Motor neuron (in vitro differentiated cells): ENCODE measurements around the gene RPS6KC1. TPM values are rescaled to one million over a fixed set of nuclear protein-coding genes. Genes with fewer than 3 reads are reported as not detected.
A peak's percentile ranks its signal among the peaks of the same experiment; 100 is the strongest.
"Not testable (repeated sequence)": the region's sequence is repeated elsewhere in the genome, so short reads cannot be mapped to it uniquely, and the experiment has no call there.

Experiments
- ATAC-seq, 8 experiments: fragments of 200-7000 bp; cut with Tn5 transposase; replicated peaks in 6 of 8; 2 replicates each; pipeline ENCODE4 v1.8.0; 2021; ENCODE audit warnings: mild to moderate bottlenecking in 8 of 8, moderate library complexity in 8 of 8
- H3K27ac ChIP-seq, 2 donors: fragments of 250-450 bp; sonication (Bioruptor Pico); 2 replicates each; pipeline ENCODE4 v1.9.0; 2021; ENCODE audit warnings: antibody characterized with exemption in 2 of 2, mild to moderate bottlenecking in 2 of 2, moderate library complexity in 1 of 2
- H3K4me1 ChIP-seq, 2 donors: fragments of 250-450 bp; sonication (Bioruptor Pico); replicated peaks in 1 of 2; 2 replicates each; pipeline ENCODE4 v1.6.1; 2021; ENCODE audit warnings: antibody characterized with exemption in 2 of 2, mild to moderate bottlenecking in 2 of 2, moderate library complexity in 1 of 2
- H3K4me3 ChIP-seq, 5 donors: fragments of 250-450 bp; sonication (Bioruptor Pico); 2 replicates each; pipeline ENCODE4 v1.9.0; 2021; ENCODE audit warnings: antibody characterized with exemption in 5 of 5, mild to moderate bottlenecking in 5 of 5, moderate library complexity in 4 of 5
- WGBS, 10 experiments: fragments of 450-650 bp; shearing (Covaris generic); methylation state at CpG; one replicate each; pipeline ENCODE4 v1.0.0; 2022; 5-methylcytosine and 5-hydroxymethylcytosine counted together
- in situ Hi-C, 9 experiments: fragments of 400-800 bp; cut with MboI; loops; one replicate each; pipeline ENCODE4 v1.15.0; 2021; ENCODE audit warnings: low sequenced_read_pairs in 9 of 9, low pct_unique_long_range_greater_than_20kb in 2 of 9; ENCODE audit not compliant: unreplicated experiment in 9 of 9
- total RNA-seq, 8 experiments: library from RNA; unstranded; fragments of 300-600 nt; gene quantifications; 2 replicates each; pipeline versions ENCODE4 v1.2.3 to v1.2.4, GENCODE V29; 2022

The RPS6KC1 gene
- total RNA-seq, 8 experiments from 2014 or later = 25.1 to 51.1 (median 31.1) TPM

DNA sequence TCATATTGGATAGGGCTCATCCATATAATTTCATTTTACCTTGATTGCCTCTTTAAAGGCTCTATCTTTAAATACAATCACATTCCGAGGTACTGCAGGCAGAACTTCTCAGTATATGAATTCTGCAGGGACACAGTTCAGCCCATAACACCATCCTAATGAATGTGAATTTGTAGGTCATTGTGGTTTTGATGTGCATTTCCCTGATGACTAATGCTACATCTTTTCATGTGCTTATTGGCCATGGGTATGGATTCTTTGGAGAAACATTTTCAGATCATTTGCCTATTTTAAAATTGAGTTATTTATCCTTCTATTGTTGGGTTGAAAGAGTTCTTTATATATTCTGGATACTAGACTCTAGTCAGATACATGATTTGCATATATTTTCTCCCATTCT, 9.6 kb upstream of the RPS6KC1 start:
- Histone ChIP-seq H3K4me1 (peaks cover 0 to 7% of the 10 kb centered on the region in 2 donors), H3K4me3 (no peak overlapping the region), H3K27ac (no peak overlapping the region)
- 0 to 100% (median 34%) methylated on average over 1 of the region's 1 CpG; no CpG with 5 or more reads in 2 of the 10 experiments for WGBS, 10 experiments
- ATAC-seq = peak in 4 of 8 experiments; percentile 33 to 98 (median 74)
- in situ Hi-C loops = no loop called here

DNA sequence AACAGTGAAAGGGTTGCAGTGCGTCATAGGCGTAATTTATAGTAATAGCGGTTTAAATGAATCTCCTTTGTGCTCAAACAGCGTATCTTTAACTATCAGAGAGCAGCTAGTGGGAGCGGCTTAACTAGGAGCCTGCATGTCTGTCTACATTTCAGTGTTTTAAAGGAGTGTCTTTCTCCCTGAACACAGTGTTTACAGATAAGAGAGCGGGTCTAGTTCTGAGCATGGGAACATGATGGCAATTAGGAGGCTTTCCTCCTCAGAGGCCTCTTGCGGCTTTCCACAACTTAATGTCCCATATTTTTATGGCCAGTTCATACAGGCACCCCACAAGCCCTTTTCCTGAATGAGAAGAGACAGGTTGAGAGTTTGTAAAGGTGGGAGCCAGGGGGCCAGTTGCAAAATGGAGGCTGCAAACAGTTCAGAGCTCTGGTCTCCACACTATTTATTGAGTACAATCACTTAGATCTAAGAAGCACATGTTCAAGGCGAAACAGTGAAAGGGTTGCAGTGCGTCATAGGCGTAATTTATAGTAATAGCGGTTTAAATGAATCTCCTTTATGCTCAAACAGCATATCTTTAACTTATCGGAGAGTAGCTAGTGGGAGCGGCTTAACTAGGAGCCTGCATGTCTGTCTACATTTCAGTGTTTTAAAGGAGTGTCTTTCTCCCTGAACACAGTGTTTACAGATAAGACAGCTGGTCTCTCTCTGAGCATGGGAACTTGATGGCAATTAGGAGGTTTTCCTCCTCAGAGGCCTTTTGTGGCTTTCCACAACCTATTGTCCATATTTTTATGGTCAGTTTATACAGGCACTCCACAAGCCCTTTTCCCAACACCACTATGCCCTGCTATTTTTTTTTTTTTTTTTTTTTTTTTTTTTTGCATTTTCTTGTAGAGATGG, 5.5 kb upstream of the RPS6KC1 start:
- H3K4me3 ChIP-seq, H3K4me1 ChIP-seq, H3K27ac ChIP-seq, ATAC-seq, in situ Hi-C loops: not testable (repeated sequence)
- WGBS, 10 experiments = 70 to 100% (median 94%) methylated on average over 1 to 13 of the region's 13 CpGs

DNA sequence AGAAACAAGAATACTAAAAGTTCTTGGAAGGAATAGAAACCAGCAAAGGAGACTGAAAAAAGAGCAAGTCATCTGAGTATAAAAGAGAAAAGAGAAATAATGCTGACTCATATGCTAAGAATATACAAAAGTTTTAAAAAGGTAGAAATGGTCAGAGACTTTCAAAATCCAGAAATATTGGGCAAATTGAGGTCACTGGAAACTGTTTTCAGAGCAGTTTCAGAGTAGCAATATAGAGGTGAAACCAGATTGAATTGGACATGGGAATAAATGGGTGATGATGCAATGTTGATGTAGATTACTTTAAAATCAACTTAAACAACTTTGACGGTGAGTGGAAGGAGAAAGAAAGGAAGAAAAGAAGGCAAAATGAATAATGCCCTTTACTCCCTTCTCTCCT, 1.8 kb upstream of the RPS6KC1 start:
- in situ Hi-C loops = no loop called here
- no peak overlapping the region for H3K4me3 ChIP-seq
- ATAC-seq = no peak
- 55 to 100% (median 80%) methylated on average over 1 of the region's 1 CpG for WGBS, 10 experiments
- no peak overlapping the region for H3K27ac ChIP-seq
- H3K4me1 ChIP-seq = peaks cover 14 to 27% of the 10 kb centered on the region in 2 donors

DNA sequence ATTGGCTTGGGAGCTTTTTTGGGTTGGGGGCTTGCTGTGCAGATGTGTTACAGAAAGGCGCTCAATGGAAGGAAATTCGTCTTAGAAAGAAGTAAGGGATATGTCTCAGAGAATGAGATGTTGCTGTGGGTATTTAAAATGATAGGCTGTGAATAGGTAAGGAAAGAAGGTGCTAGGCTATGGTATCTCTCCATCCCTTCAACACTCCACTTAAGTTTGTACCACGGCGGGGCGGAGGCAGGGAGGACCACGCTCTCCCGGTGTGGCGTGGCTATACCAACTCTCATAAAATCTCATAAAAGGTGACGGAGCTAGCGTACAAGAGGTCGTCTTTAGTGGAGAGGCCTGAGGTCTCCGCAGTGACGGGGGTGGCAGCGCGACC, 305 bp upstream of the RPS6KC1 start:
- H3K4me1 ChIP-seq = peaks cover 19 to 27% of the 10 kb centered on the region in 2 donors
- 0 to 93% (median 38%) methylated on average over 1 to 12 of the region's 15 CpGs; no CpG with 5 or more reads in 1 of the 10 experiments for WGBS, 10 experiments
- H3K4me3 ChIP-seq = peak overlapping the region; percentile 57 to 93 (median 84)
- H3K27ac ChIP-seq = peak overlapping the region; percentile 86 to 92
- ATAC-seq = peak in 4 of 8 experiments; percentile 4 to 57 (median 44)
- in situ Hi-C loops = no loop called here

DNA sequence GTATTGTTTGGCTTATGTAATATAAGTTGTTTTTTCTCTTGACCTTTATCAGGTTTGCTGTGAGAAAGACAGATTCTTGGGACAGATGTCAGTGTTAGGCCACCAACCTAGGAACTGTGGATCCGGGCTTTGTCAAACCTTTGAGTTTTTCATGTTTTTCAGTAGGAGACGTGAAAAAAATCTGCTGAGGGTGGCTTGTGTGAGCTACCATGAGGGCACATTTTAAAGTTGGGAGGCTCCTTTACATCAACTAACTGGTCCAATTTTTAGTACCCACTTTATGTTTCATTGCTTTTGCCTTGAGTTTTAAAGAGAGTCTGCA, 801 bp downstream of the RPS6KC1 start:
- peak overlapping the region; percentile 57 to 93 (median 84) for H3K4me3 ChIP-seq
- no peak for ATAC-seq
- 0 to 60% (median 30%) methylated on average over 1 to 2 of the region's 2 CpGs; no CpG with 5 or more reads in 1 of the 10 experiments for whole genome bisulfite sequencing, 10 experiments
- H3K27ac ChIP-seq = peak overlapping the region; percentile 86 to 92
- peaks cover 25% of the 10 kb centered on the region in 2 donors for H3K4me1 ChIP-seq
- in situ Hi-C loops = no loop called here

DNA sequence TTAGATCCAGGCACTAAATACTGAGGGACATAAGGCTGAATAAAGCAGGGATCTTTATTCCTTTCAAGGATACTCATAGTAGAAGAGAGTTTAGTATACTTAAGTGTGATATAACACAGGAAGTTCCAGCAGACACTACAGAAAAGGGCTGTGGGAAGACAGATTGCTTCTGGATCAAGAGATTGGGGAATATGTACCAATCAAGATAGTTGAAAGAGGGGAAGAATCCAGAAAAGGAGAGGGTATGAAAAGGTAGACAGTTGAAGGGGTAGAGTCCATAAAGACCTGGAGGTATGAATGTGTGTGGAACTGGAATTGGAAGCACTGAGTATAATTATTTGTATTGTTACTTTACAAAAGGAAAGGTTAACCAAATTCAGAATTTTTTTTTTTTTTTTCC, 2.4 kb downstream of the RPS6KC1 start:
- in situ Hi-C loops = no loop called here
- peaks cover 25% of the 10 kb centered on the region in 2 donors for H3K4me1 ChIP-seq
- no peak for ATAC-seq
- peak overlapping the region in 1 of 5 donors; percentile 93 for H3K4me3 ChIP-seq
- no peak overlapping the region for H3K27ac ChIP-seq

DNA sequence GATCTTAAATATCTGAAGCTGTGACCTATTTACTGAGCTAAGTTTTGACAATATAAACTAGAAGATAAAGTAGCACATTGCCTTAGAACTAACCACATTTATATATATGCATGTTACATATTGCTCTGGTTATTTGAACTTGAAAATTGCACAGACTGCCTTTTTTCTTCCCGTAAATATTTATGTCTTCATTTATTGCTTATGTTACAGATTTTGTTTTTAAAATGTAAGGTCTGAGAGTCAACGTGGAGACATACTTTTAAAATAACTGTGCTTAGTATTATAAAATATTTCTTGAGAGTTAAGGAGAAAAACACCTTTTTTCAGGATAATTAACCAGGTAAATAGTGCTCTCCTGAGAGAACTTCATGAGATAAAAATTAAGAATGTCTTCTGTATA, 3.1 kb downstream of the RPS6KC1 start:
- no peak overlapping the region for H3K4me3 ChIP-seq
- no peak for ATAC-seq
- in situ Hi-C loops = no loop called here
- no peak overlapping the region for H3K27ac ChIP-seq
- peaks cover 25% of the 10 kb centered on the region in 2 donors for H3K4me1 ChIP-seq
- WGBS, 10 experiments = 62 to 100% (median 96%) methylated on average over 2 of the region's 2 CpGs; no CpG with 5 or more reads in 1 of the 10 experiments

DNA sequence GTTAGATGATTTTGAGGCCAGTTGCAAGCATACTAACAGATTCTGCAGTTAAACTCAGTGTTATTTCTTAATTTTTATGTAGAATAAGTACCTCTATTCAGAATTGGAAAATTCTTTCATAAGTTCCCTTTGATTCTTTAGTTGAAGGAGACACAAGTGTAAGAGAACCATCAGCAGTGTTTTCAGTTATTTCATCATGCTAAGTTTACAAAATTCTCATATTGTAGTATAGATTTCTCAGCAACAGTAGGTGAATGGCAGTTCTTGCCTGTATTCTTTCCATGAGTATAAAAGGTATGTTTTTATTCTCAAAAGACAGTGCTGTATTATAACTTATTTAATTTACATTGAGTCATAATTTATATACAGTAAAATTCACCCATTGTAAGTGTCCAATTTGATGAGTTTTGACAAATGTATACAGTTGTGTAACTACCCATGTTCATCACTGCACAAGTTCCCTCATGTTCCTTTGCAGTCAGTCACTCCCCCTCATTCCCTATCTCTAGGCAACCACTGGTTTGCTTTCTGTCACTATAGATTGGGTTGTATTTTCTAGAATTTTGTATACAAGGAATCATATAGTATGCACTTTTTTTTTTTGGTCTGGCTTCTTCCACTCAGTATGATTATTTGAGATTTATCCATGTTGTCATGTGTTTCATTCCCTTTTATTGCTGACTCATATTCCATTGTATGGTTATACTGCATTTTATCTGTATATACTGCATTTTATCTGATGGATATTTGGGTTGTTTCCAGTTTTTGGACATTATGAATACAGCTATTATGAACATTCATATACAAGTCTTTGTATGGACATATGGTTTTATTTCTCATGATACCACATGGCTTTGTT, 3.9 kb downstream of the RPS6KC1 start:
- in situ Hi-C loops = no loop called here

DNA sequence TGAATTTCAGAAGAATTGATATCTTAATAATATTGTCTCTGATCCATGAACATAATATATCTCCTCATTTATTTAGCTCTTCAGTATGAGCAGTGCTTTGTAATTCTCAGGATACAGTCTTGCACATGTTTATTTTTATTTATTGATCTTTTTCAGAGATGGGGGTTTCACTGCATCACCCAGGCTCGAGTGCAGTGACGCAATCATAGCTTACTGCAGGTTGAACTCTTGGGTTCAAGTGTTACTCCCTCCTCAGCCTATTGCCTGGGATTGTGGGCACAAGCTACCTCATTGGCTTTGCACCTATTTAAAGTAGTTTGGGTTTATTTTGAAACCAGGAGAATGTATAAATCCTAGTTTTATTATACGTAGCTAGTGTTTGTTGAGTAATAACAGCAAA, 4.7 kb downstream of the RPS6KC1 start:
- in situ Hi-C loops = no loop called here
- Histone ChIP-seq H3K4me3 (no peak overlapping the region), H3K27ac (no peak overlapping the region), H3K4me1 (peaks cover 21 to 22% of the 10 kb centered on the region in 2 donors)
- ATAC-seq = no peak
- WGBS, 10 experiments = 82 to 100% (median 100%) methylated on average over 1 to 3 of the region's 3 CpGs; no CpG with 5 or more reads in 2 of the 10 experiments

More for the DNA sequence above, 3.9 kb downstream of the RPS6KC1 start:
- no peak overlapping the region for H3K27ac ChIP-seq
- no peak for ATAC-seq
- H3K4me1 ChIP-seq = peaks cover 25% of the 10 kb centered on the region in 2 donors
- no peak overlapping the region for H3K4me3 ChIP-seq

DNA sequence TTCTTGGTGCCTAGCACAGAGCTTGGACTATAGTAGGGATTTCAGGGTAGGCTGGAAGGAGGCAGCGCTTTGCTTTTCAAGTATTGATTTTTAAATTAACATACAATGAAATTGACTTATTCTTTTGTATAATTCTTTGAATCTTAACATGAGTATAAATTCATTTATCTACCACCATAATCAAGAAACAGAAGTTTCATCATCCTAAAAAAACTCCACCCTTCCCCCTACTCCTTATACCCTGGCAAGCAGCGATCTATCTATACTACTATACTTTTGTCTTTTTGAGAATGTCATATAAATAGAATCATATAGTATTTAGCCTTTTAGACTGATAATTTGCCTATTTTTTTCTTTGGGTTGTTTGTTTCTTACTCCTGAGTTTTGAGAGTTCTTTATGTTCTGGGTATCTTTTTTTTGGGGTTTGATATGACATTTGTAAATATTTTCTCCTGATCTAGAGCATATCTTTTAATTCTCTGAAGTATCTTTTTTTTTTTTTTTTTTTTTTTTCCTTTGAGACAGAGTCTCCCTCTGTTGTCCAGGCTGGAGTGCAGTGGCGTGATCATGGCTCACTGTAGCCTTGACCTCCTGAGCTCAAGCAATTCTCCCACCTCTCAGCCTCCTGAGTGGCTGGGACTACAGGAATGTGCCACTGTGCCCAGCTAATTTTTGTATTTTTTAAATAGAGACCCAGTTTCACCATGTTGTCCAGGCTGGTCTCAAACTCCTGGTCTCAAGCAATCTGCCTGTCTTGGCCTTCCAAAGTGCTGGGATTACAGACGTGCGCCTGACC, 6.4 kb downstream of the RPS6KC1 start:
- in situ Hi-C loops = no loop called here
- Histone ChIP-seq H3K27ac (no peak overlapping the region), H3K4me1 (peaks cover 15% of the 10 kb centered on the region in 2 donors), H3K4me3 (no peak overlapping the region)
- 84 to 100% (median 98%) methylated on average over 1 to 5 of the region's 5 CpGs for WGBS, 10 experiments
- ATAC-seq = peak in 1 of 8 experiments; percentile 24

DNA sequence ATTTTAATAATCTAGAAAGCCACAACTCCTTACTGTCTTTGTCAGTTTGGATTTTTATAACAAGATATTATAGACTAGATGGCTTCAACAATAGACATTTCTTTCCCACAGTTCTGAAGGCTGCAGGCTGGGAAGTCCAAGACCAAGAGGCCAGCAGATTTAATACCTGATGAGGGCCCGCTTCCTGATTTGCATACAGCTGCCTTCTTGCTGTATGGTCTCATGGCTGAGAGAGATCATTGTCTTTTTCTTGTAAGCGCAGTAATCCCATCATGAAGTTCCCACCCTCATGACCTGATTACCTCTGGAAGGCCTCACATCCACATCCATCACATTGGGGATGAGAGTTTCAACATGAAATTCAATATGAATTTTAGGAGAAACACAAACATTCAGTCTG, 9.8 kb downstream of the RPS6KC1 start:
- Histone ChIP-seq H3K4me1 (peaks cover 0 to 5% of the 10 kb centered on the region in 2 donors), H3K27ac (no peak overlapping the region), H3K4me3 (no peak overlapping the region)
- in situ Hi-C loops = no loop called here
- 78 to 100% (median 97%) methylated on average over 1 to 2 of the region's 2 CpGs; no CpG with 5 or more reads in 2 of the 10 experiments for WGBS, 10 experiments
- ATAC-seq = no peak

DNA sequence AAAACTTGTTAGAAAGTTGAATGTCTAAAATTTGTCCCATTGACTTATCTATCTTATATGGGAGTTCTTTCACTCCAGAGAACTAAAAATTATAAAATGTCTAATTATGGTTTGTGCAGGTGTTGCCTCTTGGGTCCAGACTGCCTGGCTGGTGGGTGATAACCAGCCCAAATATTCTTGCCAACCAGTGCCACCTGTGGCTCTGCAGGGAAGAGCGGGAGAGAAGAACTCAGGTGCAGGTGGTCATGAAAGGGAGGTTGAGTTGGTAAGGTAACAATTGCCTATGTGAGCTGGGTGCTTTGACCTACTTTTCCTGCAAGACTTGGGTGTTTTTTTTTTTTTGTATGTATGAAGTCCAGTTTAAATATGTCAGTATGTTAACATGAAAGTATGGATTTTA, 10.2 kb downstream of the RPS6KC1 start:
- no peak for ATAC-seq
- 100% methylated on average over 1 of the region's 1 CpG; no CpG with 5 or more reads in 7 of the 10 experiments for WGBS, 10 experiments
- in situ Hi-C loops = no loop called here
- peaks cover 0 to under 1% of the 10 kb centered on the region in 2 donors for H3K4me1 ChIP-seq
- H3K4me3 ChIP-seq = no peak overlapping the region
- H3K27ac ChIP-seq = no peak overlapping the region
